DND-41 (cell line): Measurements from ENCODE around the gene UBL7.

ENCODE experiments used
- ATAC-seq: fragments of 200-7000 bp; cut with Tn5 transposase; 3 replicates; pipeline ENCODE4 v1.9.1; 2021; ENCODE audit warnings: low read depth; ENCODE audit not compliant: insufficient read depth
- DNase-seq: peaks from one replicate; pipeline ENCODE4 v3.0.0-alpha.2; 2020
- H2AFZ ChIP-seq: 2 replicates; pipeline ENCODE4 v1.6.0; 2012; ENCODE audit warnings: low read depth, low read length
- H3K27ac ChIP-seq: 2 replicates; pipeline ENCODE4 v1.5.1; 2012; ENCODE audit warnings: low read length, inconsistent platforms
- H3K27me3 ChIP-seq: fragments of 200-600 bp; sonication (generic); 2 replicates; pipeline ENCODE4 v1.6.0; 2012; ENCODE audit warnings: low read length, mild to moderate bottlenecking, inconsistent platforms; ENCODE audit not compliant: insufficient read depth, poor library complexity
- H3K36me3 ChIP-seq: 2 replicates; pipeline ENCODE4 v1.5.1; 2012; ENCODE audit warnings: low read length, inconsistent platforms; ENCODE audit not compliant: insufficient read depth
- H3K4me1 ChIP-seq: 2 replicates; pipeline ENCODE4 v1.5.1; 2012; ENCODE audit warnings: mild to moderate bottlenecking, low read length; ENCODE audit not compliant: insufficient read depth
- H3K4me2 ChIP-seq: 2 replicates; pipeline ENCODE4 v1.6.0; 2012; ENCODE audit warnings: mild to moderate bottlenecking, moderate library complexity, low read length, inconsistent platforms; ENCODE audit not compliant: insufficient read depth
- H3K4me3 ChIP-seq, 2 experiments: fragments of 200-600 bp in 1 of 2; shearing (Covaris generic) in 1 of 2; 2 replicates each; pipeline ENCODE4 v1.5.1; 2012 to 2016; ENCODE audit warnings: inconsistent platforms in 2 of 2, low read length in 2 of 2, mild to moderate bottlenecking in 2 of 2, low read depth in 1 of 2, moderate library complexity in 1 of 2
- H3K79me2 ChIP-seq: 2 replicates; pipeline ENCODE4 v1.6.0; 2012; ENCODE audit warnings: low read length, inconsistent platforms; ENCODE audit not compliant: insufficient read depth
- H3K9ac ChIP-seq: 2 replicates; pipeline ENCODE4 v1.6.0; 2012; ENCODE audit warnings: low read depth, mild to moderate bottlenecking, inconsistent platforms, low read length, moderate library complexity
- H3K9me3 ChIP-seq: 2 replicates; pipeline ENCODE4 v1.5.1; 2012; ENCODE audit warnings: low read length, moderate library complexity, mild to moderate bottlenecking, inconsistent platforms; ENCODE audit not compliant: insufficient read depth, severe bottlenecking
- H4K20me1 ChIP-seq: 2 replicates; pipeline ENCODE4 v1.6.0; 2012; ENCODE audit warnings: low read length; ENCODE audit not compliant: insufficient read depth
- EZH2 ChIP-seq: IDR thresholded peaks from 3 replicates; pipeline ENCODE4 v1.6.1; 2012; ENCODE audit warnings: borderline replicate concordance, low read depth, mild to moderate bottlenecking, moderate library complexity, low read length, inconsistent platforms; ENCODE audit not compliant: severe bottlenecking
- TF ChIP-seq, protein P1 (sequence below): IDR thresholded peaks from 2 replicates; pipeline ENCODE4 v1.5.1; 2012; ENCODE audit warnings: borderline replicate concordance, low read length, moderate library complexity, mild to moderate bottlenecking; ENCODE audit not compliant: poor library complexity, severe bottlenecking; ENCODE audit errors: extremely low read depth

The UBL7 gene

GRCh38 chr15:74470631-74471395 is 9.9 kb upstream of the UBL7 start:
- Histone ChIP-seq H3K79me2 (no peaks in the 10 kb centered on the region), H3K9ac (no peak overlapping the region), H3K27ac (no peak overlapping the region), H3K4me2 (no peak overlapping the region), H4K20me1 (no peaks in the 10 kb centered on the region), H3K9me3 (no peaks in the 10 kb centered on the region), H3K27me3 (no peaks in the 10 kb centered on the region), H3K4me3 (no peak overlapping the region), H3K4me1 (no peaks in the 10 kb centered on the region), H2AFZ (no peak overlapping the region), H3K36me3 (peaks cover 23% of the 10 kb centered on the region)
- ATAC-seq = no peak
- DNase-seq = no peak
- TF ChIP-seq, protein P1, sequence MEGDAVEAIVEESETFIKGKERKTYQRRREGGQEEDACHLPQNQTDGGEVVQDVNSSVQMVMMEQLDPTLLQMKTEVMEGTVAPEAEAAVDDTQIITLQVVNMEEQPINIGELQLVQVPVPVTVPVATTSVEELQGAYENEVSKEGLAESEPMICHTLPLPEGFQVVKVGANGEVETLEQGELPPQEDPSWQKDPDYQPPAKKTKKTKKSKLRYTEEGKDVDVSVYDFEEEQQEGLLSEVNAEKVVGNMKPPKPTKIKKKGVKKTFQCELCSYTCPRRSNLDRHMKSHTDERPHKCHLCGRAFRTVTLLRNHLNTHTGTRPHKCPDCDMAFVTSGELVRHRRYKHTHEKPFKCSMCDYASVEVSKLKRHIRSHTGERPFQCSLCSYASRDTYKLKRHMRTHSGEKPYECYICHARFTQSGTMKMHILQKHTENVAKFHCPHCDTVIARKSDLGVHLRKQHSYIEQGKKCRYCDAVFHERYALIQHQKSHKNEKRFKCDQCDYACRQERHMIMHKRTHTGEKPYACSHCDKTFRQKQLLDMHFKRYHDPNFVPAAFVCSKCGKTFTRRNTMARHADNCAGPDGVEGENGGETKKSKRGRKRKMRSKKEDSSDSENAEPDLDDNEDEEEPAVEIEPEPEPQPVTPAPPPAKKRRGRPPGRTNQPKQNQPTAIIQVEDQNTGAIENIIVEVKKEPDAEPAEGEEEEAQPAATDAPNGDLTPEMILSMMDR = no peak
- no peak for TF ChIP-seq EZH2

DNA sequence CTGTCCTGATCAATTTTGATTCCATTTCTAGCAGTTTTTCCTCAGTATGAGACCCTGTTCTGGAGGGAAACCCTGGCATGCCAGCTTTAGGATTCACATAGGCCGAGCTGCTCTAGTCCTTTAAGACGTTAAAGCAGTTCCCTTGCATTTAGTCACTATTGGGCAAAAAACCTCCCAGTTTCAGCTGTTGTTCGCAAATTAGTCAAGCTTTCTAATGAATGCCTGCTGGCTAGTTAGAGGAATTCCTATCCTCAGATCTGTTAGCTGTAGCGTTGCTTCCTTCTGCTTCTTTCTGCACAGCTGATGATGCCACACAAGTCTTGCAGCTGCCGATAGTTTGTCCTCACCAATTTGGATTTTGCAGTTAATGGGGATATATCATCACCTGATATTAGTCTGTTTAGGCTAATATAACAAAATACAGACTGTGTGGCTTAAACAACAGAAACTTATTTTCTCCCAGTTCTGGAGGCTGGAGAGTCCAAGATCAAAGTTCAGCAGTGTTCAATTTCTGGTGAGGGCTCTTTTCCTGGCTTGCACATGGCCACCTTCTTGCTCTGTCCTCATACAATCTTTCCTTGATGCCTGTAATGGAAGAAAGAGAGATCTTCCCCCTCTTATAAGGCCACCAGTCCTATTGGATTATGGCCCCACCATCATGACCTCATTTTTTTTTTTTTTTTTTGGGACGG is 7.5 kb upstream of the UBL7 start:
- Histone ChIP-seq H3K4me2 (no peak overlapping the region), H3K27ac (no peak overlapping the region), H3K79me2 (peaks cover 10% of the 10 kb centered on the region; the same call in 1 of the 2 replicates), H3K9me3 (no peaks in the 10 kb centered on the region), H3K4me3 (no peak overlapping the region), H3K4me1 (peaks cover 11% of the 10 kb centered on the region), H3K27me3 (no peaks in the 10 kb centered on the region), H3K36me3 (peaks cover 12% of the 10 kb centered on the region; the same call in 1 of the 2 replicates), H4K20me1 (no peaks in the 10 kb centered on the region), H2AFZ (no peak overlapping the region), H3K9ac (no peak overlapping the region)
- DNase-seq = no peak
- ATAC-seq = no peak
- TF ChIP-seq EZH2 = no peak
- TF ChIP-seq, protein P1 = no peak

GRCh38 chr15:74466570-74466969 is 5.6 kb upstream of the UBL7 start:
- H3K4me3 ChIP-seq = no peak overlapping the region
- no peak overlapping the region for H3K4me2 ChIP-seq
- DNase-seq (no peak), ATAC-seq (no peak)
- peaks cover 29% of the 10 kb centered on the region for H3K79me2 ChIP-seq
- no peaks in the 10 kb centered on the region for H3K9me3 ChIP-seq
- peaks cover 3% of the 10 kb centered on the region for H3K36me3 ChIP-seq
- H2AFZ ChIP-seq = no peak overlapping the region
- no peak overlapping the region for H3K9ac ChIP-seq
- no peaks in the 10 kb centered on the region for H3K27me3 ChIP-seq
- peaks cover 29% of the 10 kb centered on the region for H3K4me1 ChIP-seq
- no peak for TF ChIP-seq EZH2
- TF ChIP-seq, protein P1 = no peak
- H3K27ac ChIP-seq = no peak overlapping the region
- H4K20me1 ChIP-seq = no peaks in the 10 kb centered on the region
